NCI-H748 (cell line): ENCODE results near the gene S1PR2.
A peak's percentile ranks its signal among the peaks of the same experiment; 100 is the strongest.
"Not testable (repeated sequence)": the region's sequence is repeated elsewhere in the genome, so short reads cannot be mapped to it uniquely, and the experiment has no call there.

Experiments
- DNase-seq: peaks from one replicate; lab custom pipeline; 2025; ENCODE audit not compliant: unreplicated experiment; lab: John Stamatoyannopoulos, UW

Gene S1PR2

GRCh38 chr19:10226021-10226375, 5.1 kb downstream of the S1PR2 start:
- DNase-seq: no peak

DNA sequence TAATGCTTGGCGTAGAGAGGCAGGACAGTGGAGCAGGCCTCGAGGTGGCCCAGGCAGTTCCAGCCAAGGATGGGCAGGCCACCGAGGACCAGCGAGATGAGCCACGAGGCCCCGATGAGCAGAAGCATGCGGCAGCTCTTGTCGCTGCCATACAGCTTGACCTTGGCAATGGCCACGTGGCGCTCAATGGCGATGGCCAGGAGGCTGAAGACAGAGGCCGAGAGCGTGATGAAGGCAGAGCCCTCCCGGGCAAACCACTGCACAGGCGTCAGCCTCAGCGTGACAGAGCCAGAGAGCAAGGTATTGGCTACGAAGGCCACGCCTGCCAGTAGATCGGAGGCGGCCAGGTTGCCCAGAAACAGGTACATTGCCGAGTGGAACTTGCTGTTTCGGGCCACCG, 6.8 kb downstream of the S1PR2 start:
- no peak for DNase-seq

- DNase-seq: no peak
Measured at GRCh38 chr19:10223488-10224213, 7.5 kb downstream of the S1PR2 start.

DNA sequence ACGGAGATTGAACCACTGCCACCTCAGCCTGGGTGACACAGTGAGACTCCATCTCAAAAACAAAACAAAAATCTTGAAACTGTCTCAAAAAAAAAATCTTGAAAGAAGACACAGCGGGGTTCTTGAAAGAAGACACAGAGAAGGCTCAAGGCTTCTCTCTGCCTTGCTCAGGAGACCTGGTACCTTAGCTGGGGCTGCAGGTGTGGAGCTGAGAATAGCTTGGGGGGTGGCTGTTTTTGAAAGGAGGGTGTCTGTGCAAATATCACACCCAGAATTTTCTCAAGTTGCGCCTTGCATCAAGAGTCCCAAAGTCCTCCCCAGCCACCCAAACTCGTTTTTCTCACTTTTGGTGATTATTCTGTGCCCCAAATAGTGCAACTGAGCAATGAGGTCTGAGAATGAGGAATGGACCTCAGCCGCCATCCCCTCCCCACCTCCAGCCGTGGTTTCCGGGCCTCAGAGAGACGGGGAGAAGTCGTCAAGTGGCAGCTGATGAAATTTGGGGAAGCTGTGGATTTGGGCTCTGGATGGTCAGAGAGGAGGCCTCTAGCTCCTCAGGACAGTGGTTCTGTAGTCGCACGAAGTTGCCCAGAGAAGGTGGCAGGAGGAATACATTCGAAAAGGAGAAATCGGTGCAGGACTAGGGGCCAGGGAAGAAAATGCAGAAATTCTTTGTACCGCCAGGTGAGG, 8.8 kb downstream of the S1PR2 start:
- no peak for DNase-seq

- DNase-seq: no peak
Measured at GRCh38 chr19:10220695-10221094, 10.4 kb downstream of the S1PR2 start.

GRCh38 chr19:10219678-10220077, 11.5 kb downstream of the S1PR2 start:
- peak; percentile 36 for DNase-seq

DNA sequence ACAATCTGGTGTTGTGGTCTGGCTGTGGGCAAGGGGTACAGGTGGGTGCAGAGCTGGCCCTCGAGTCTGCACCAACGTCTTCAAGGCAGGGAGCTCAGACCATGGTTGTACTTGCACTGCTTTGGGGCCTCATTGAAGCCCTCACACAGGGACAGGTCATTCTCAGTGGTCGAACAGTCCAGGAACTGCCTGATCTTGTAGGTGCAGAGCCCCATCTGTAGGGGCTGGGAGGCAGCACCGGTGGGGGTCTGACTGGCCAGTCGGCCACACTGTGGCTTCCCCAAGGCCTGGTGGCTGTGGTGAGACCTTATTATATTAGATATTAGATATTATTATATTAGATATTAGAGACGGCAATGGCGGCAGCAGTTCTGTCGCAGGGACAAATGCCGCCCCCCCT, 14.0 kb downstream of the S1PR2 start:
- no peak for DNase-seq

GRCh38 chr19:10214784-10215183, 16.3 kb downstream of the S1PR2 start:
- DNase-seq: no peak

- no peak for DNase-seq
Measured at GRCh38 chr19:10211691-10212090, 19.4 kb downstream of the S1PR2 start.

DNA sequence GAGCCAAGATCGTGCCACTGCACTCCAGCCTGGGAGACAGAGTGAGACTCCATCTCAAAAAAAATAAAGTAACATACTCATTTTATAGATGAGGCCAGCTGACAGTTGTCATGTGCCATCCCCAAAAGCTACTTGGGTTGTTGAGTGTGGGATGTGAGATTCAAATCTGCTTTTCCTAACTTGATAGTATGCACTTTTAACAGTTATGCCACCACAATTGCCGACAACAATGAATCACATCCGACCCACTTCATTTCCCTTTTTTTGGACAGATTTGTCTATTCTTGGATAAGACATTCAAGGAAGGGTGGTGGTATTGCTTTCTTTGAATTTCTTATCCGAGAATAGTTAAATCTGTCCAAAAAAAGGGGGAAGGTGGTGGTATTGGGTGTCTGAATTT, 20.1 kb downstream of the S1PR2 start:
- no peak for DNase-seq

DNA sequence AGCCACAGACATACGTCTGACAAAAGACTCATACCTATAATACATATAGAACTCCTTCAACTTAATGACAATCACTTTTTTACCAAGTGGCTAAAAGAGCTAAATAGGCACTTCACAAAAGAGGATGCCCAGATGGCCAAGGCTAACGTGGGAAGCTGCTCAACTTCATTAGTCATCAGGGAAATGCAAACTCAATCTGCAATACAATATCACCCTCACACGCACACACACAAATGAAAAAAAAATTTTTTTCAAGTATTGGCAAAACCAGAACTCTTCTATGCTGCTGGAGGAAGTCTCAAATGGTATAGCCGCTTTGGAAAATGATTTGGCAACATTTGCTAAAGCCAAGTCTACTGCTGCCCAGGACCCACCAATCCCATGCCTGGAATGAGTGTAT, 21.8 kb downstream of the S1PR2 start:
- no peak for DNase-seq

- no peak for DNase-seq
Measured at GRCh38 chr19:10207026-10207425, 24.1 kb downstream of the S1PR2 start.

DNA sequence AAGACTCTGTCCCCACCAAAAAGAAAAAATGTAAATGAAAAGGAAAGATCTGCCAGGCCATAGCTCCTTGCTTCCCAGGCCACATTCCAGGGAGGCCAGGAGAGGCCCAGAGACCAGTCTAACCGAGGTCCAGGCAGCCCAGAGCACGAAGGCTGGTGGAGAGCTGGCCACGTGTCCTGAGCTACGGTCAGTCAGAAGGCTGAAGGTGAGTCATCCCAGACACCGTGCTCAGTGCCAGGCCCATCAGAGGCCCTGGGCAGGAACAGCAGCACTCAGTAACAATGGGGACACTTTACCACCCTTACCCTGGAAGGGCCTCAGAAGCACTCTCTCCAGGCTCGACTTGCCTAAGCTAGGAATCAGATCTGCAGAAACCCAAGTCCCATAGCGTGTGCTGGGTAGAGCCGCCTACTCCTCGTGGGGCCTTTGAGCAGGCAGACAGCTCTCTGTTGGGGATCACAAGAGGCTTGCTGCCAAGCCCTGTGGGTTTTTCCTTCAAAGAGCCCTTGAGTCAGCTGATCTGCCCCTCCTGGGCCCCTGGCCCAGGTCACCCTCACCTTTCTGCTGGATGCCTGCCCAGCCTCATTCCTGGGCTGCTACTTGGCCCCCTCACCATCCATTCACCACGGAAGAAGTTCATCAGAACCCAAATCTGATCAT, 24.8 kb downstream of the S1PR2 start:
- DNase-seq: no peak

DNA sequence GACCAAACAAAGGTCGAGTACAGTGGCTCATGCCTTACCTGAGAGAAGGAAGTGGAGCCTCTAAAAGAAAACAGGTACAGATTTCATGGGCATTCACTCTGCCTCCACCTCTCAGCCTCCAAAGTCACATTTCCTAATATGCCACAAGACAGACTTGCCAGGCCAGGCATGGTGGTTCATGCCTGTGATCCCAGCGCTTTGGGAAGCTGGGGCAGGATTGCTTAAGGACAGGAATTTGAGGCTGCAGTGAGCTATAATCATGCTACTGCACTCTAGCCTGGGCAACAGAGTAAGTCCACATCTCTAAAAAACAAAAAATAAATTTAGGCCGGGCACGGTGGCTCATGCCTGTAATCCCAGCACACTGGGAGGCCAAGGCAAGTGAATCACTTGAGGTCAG, 25.5 kb downstream of the S1PR2 start:
- no peak for DNase-seq

- DNase-seq: no peak
Measured at GRCh38 chr19:10203686-10204085, 27.4 kb downstream of the S1PR2 start.

GRCh38 chr19:10201176-10201575, 30.0 kb downstream of the S1PR2 start:
- no peak for DNase-seq

DNA sequence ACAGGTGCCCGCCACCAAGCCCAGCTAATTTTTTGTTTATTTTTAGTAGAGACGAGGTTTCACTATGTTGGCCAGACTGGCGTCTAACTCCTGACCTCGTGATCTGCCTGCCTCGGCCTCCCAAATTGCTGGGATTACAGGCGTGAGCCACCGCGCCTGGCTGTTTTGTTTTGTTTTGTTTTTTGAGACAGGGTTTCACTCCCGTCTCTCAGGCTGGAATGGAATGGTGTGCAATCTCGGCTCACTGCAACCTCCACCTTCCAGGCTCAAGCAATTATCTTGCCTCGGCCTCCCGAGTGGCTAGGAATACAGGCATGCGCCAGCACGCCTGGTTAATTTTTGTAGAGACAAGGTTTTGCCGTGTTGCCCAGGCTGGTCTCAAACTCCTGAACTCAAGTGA, 31.0 kb downstream of the S1PR2 start:
- DNase-seq: not testable (repeated sequence)

DNA sequence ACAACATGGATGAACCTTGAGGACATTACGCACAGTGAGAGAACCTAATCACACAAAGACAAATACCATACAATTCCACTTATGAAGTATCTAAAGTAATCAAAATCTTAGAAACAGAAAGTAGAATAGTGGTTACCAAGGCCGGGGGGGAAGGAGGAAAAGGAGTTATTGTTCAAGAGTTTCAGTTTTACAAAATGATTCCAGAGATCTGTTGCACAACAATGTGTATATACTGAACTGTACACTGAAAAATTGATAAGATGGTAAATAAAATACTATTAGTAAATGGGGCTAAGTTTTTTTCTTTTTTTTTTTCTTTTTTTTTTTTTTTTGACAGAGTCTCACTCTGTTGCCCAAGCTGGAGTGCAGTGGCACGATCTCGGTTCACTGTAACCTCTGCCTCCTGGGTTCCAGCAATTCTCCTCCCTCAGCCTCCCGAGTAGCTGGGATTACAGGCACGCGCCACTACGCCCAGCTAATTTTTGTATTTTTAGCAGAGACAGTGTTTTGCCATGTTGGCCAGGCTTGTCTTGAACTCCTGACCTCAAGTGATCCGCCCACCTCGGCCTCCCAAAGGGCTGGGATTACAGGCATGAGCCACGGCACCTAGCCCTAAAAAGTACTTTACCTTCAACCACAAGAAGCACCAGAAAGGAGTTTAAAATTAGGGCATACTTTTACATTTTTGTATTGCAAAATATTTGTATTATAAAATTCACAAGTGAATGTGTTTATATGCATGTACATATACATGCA, 32.1 kb downstream of the S1PR2 start:
- DNase-seq: not testable (repeated sequence)

GRCh38 chr19:10195199-10195519, 36.0 kb downstream of the S1PR2 start:
- no peak for DNase-seq

GRCh38 chr19:10194500-10195198, 36.5 kb downstream of the S1PR2 start, which contains the start of gene DNMT1:
DNMT1 (minus strand) TSS chr19:10194953; CDS start chr19:10194899, 54 bp downstream.
- peak; percentile 93 for DNase-seq
